GF-D8 (cell line): ENCODE data around the gene DCST1.

Experiments used
- DNase-seq: peaks from one replicate; lab custom pipeline; 2025; lab: John Stamatoyannopoulos, UW

DCST1 gene

DNA sequence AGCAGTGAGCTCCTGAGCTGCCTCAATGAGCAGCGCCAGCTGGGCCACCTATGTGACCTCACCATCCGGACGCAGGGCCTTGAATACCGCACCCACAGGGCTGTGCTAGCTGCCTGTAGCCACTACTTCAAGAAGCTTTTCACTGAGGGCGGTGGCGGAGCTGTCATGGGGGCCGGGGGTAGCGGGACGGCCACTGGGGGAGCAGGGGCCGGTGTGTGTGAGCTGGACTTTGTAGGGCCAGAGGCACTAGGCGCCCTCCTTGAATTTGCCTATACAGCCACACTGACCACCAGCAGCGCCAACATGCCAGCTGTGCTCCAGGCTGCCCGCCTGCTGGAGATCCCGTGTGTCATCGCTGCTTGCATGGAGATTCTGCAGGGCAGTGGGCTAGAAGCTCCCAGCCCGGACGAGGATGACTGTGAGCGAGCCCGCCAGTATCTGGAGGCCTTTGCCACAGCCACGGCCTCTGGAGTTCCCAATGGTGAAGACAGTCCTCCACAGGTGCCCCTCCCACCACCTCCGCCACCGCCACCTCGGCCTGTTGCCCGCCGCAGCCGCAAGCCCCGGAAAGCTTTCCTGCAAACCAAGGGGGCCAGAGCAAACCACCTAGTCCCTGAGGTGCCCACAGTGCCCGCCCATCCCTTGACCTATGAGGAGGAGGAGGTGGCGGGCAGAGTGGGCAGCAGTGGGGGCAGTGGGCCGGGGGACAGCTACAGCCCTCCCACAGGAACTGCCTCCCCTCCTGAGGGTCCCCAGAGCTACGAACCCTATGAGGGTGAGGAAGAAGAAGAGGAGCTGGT, 18.7 kb upstream of the DCST1 start:
- no peak for DNase-seq

DNA sequence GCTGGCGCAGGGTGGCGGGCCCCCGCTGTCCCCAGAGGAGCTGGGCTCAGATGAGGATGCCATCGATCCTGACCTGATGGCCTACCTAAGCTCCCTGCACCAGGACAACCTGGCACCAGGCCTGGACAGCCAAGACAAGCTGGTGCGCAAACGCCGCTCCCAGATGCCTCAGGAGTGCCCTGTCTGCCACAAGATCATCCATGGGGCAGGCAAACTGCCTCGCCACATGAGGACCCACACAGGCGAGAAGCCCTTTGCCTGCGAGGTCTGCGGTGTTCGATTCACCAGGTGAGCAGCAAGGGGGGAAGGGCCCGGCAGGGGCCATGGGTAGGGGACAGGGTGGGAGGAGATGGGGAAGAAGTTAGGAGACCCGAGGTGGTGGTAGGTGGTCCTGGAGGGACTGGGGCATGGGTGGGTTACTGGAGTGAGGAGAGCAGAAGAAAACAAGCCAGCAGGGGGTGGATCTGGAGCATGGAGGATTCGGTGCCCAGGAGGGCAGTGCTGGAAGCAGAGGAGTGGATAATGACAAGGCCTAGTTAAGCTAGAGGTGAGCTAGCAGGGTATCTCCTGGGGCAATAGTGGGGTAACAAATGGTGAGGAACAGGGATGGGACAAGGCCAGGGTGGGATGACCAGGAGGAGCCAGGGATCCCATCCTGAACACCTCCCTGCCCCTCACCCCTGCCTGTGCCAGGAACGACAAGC, 17.9 kb upstream of the DCST1 start:
- DNase-seq, result no peak

DNA sequence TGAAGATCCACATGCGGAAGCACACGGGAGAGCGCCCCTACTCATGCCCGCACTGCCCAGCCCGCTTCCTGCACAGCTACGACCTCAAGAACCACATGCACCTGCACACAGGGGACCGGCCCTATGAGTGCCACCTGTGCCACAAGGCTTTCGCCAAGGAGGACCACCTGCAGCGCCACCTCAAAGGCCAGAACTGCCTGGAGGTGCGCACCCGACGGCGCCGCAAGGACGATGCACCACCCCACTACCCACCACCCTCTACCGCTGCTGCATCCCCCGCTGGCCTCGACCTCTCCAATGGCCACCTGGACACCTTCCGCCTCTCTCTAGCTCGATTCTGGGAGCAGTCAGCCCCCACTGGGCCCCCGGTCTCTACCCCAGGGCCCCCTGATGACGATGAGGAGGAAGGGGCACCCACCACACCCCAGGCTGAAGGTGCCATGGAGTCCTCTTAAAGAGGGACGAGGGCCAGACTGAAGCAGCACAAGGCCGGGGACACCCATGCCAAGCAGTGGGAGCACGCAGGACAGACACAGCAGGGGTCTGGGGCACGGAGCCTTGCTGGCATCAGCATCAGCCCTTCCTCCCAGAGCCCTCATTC, 17.3 kb upstream of the DCST1 start:
- no peak for DNase-seq

DNA sequence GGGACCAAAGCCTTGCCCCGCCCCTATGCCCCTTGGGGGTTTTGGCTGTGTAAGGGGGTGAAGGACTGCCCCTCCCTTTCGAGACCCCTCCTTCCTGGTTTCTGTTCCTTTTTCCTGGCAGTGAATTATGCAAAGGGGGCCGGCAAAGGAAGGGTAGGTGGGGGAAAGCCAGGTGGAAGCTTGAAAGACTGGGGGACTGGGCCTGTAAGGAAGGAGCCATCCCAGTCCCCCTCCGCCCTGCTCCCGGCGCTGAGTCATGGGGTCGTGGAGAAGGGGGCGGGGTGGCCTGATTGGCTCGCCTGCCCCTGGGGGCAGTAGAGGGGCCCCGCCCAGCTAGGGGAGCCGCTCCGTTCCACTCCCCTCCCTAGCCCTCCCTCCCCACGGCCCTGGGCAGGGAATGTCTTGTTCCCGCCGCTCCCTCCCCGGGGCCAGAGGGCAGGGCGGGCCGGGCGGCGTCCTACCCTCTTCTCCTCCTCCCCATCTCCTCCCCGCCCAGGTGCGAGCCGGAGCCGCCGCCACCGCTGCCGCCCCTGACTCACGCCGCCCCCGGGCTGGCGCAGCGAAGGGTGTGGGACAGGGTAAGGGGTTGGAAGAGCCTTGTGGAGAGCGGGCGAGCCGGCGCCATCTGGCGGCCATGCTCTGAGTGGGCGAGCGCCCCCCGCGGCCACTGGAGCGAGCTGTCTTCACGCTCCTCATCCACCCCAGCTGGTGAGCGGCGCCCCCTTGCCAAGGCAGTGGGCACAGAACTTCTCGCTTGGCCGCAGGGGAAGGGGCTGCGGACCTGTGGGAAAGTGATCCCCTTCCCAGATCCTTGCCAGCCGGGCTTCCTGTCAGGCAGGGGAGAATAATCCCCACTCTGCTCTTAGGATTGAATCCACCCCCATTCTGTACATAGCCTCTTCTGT, 16.3 kb upstream of the DCST1 start:
- peak; percentile 58 for DNase-seq

GRCh38 chr1:155017946-155018316, 15.7 kb upstream of the DCST1 start:
- DNase-seq, result no peak

DNA sequence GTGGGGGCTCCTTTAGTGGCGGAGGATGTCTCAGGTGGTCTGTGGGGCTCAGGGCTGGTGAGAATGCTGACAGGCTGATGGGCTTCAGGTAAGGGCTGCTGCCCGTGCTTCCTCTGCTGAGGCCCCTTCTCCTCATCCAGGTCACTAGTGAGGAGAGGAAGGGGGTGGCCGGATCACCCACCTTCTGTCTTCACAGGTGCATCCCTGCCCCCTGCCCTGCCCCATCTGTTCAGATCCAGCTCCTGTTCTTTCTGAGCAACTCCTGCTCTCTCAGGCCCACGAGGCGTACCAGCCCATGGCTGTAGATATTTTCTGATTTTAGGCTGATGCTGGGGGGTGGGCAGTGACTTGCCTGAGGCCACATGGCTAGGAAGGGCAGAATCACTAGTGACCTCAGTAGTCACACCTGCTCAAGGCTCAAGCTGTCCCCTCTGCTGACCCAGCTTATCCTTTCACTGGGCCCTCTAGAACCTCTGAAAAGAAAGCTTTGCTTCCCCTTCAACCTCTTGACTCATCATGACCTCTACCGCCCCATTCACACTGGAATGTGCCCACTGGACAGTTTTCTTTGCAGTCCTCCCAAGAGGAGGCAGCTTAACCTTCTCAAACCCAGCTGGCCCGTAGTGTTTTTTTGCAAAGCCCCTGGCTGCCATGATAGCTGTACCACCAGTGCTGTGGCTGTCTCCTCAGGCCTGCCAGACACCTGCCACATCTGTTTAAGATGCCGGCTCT, 14.8 kb upstream of the DCST1 start:
- no peak for DNase-seq

DNA sequence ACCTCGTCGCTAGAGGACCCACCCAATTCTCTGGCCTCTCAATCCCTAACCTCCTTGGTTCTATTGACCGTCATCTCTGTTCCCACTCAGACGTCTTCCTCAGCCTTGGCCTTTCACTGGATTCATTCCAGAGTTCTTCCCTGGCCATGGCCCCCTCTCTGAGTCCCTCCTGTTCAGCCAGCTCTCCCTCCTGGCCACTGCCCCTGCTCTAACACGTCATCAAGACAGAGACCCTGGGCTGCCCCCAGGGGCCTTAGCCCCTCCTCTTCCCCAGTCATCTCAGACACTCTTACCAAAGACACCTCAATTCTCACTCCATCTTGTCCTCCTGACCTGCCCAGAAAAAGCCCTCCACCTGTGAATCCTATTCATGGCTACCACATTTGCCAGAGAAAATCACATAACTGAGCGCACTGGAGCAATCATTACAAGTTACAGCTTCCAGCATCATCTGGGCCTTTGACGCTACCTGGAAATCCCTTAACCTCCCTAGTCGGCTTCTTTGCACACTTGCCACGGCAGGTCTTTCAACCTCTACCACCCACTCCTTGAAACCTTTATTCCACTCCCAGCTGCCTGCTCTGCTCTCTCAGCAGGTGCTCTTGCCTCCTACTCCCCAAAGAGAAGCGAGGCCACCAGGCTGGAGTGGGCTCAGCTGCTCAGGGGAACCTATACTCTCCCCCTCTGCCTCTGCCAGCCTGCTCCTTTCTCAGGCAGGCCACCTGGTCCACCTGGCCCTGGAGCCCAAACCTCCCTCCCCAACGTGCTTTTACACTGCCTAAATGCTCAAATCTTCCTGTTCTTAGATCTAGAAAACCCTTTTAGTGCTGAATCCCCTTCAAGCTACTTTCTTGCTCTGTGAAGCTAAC, 14.0 kb upstream of the DCST1 start:
- DNase-seq, result no peak

DNA sequence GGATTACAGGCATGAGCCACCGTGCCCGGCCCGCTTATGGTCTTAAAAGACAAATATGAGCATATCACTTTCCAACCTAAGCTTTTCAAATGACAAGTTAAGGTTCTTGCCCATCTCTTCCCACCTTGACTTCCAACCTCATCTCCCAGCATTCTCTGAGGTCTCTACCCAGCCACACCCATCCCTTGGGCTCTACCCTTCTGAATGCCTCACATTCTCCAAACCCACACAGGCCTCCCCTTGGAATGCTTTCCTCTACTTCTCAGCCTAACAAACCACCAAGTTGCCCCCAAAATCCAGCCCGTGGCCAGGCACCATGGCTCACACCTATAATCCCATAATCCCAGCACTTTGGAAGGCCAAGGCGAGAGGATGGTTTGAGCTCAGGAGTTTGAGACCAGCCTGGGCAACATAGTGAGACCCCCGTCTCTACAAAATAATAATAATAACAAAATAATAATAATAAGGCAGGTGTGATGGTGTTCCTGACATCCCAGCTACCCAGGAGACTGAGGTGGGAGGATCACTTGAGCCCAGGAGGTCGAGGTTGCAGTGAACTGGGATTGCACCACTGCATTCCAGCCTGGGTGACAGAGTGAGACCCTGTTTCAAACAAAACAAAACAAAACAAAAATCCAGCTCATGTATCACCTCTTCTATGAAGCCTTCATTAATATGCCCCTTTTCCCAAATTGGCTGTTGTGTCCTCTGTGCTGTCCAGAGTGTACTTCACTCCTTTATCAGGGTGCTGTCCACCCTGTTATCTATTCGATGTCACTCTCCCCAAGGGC, 11.3 kb upstream of the DCST1 start:
- DNase-seq, result no peak

- DNase-seq, result peak; percentile 22
These were observed 10.7 kb upstream of the DCST1 start for GRCh38 chr1:155022927-155023236.

DNA sequence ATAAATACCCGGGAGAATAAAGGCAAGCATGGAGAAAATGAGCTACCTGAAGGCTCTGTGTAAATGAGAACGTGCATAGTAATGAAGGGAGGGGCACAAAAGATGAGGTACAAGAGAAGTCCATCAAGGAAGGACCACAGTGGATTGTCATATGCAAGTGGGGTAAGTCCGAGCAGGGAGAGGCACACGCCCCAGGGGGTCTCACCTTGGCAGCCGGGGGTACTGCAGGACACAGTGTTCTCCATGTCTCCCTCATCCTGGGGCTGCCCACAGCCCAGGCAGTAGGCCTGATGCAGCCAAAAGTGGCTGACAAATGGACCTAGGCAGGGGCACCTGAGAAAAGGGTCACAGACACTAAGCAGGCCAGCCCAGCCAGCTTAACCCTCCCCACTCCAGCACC, 10.0 kb upstream of the DCST1 start:
- no peak for DNase-seq

- no peak for DNase-seq
These were observed 9.3 kb upstream of the DCST1 start for GRCh38 chr1:155024315-155024714.

GRCh38 chr1:155026154-155026553, 7.5 kb upstream of the DCST1 start:
- DNase-seq, result no peak

DNA sequence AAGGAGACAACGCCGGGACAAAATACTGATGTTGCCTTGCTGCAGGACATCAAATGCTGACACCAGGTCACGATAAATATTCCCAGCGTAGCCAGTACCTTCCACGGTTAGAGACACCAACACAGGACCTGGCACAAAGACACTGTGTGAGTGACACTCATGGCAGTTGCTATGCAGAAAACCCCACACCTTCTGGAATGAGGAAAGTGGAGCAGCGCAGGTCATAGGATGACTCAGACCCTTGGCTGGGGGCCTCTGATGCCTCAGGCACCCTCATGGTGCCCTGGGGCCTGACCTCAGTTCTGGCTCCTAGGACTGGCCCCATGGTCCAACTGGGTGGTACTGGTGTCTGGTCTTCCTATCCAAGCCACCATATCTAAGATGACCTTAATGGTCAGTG, 7.0 kb upstream of the DCST1 start:
- DNase-seq, result no peak

GRCh38 chr1:155029513-155030242, 3.9 kb upstream of the DCST1 start:
- DNase-seq, result no peak

DNA sequence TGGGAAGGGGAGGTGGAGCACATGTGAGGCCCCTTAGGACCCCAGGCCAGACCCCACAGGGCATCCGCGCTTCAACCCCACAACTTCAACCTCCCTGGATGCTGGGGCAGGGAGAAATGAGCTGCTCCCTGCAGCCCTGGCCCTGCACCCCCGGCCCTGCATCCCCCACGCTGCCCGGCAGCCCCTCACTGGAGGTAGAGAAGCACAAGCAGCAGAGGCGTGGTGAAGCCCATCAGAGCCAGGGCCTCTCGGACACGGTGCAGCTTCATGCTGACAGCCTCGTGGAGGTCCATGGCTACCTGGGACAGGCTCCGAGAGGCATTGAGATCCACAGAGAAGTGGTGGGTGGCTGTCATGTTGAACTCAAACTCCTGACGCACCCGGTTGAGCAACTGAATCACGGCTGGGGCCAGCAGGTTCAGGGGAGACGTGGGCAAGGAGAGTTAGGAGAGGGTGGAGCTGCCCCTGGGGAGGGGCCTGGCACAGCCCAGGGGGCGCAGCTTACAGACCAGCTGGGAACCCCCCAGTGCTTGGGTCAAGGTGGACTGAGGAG, 3.3 kb upstream of the DCST1 start:
- DNase-seq, result no peak

DNA sequence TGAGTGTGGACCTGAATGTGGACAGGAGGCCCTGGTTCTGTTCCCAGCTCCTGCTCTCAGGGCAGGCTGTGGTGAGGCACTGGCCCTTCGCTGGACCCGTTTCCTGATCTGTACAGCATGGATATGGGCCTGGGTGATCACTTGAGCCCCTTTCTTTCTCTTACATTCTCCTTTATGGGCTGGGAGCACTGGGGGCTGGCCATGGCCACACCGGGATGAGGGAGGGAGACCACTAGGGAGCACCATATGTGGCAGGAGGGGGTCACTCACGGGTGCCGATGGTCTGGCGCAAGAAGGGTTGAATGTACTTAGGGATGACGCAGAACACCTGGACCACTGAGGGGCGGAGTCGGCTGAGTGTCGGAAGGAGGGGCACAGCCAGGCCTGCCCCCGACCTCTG, 2.7 kb upstream of the DCST1 start:
- no peak for DNase-seq

- DNase-seq, result no peak
These were observed 738 bp upstream of the DCST1 start for GRCh38 chr1:155032886-155033285.

- no peak for DNase-seq
These were observed 939 bp downstream of the DCST1 start for GRCh38 chr1:155034318-155035208.
